Endothelial cell of umbilical vein (primary cell): ENCODE results near the gene FBXO44. TPM values are rescaled to one million over a fixed set of nuclear protein-coding genes. Genes with fewer than 3 reads are reported as not detected.
"Not testable (repeated sequence)": the region's sequence is repeated elsewhere in the genome, so short reads cannot be mapped to it uniquely, and the experiment has no call there.

Source experiments
- BruUV-seq: library from RNA; stranded (reverse); fragments of 400-500 nt; replicated peaks from 2 replicates; lab custom pipeline; 2021; lab: Mats Ljungman, UMichigan
- CTCF ChIA-PET: fragments of 300-600, 350-600 bp; sonication (Branson Sonifier 250); formaldehyde crosslinking; loops from one replicate; lab custom pipeline; 2021; ENCODE audit warnings: antibody characterized with exemption, inconsistent platforms; lab: Charles Lee
- POLR2A ChIA-PET: fragments of 300-600, 350-600 bp; sonication (Branson Sonifier 250); formaldehyde crosslinking; loops from one replicate; lab custom pipeline; 2021; ENCODE audit warnings: antibody characterized with exemption, inconsistent platforms; lab: Charles Lee
- DNase-seq: peaks from one replicate; pipeline ENCODE4 v3.0.0-alpha.2; 2011; ENCODE audit warnings: low read depth, low spot score
- FAIRE-seq: peaks from 2 replicates; lab custom pipeline; 2011; peaks lifted over from hg19 to GRCh38; lab: Jason Lieb, UNC
- H2AFZ ChIP-seq: 2 replicates; pipeline ENCODE4 v1.6.0; 2012; ENCODE audit warnings: low read depth, low read length, control low read depth, inconsistent platforms
- H3K27ac ChIP-seq: 2 replicates; pipeline ENCODE4 v1.5.1; 2011; ENCODE audit warnings: low read depth, mild to moderate bottlenecking, control low read depth, low read length, moderate library complexity; ENCODE audit not compliant: insufficient read depth
- H3K27me3 ChIP-seq, 2 experiments: 2 replicates each; pipeline versions ENCODE4 v1.6.0 to v1.6.1; 2011; ENCODE audit warnings: low read length in 2 of 2, mixed read lengths in 1 of 2; ENCODE audit not compliant: control insufficient read depth in 2 of 2, insufficient read depth in 2 of 2
- H3K36me3 ChIP-seq, 2 experiments: 2 replicates in 1 of 2; 3 replicates in 1 of 2; pipeline ENCODE4 v1.5.1; 2011; ENCODE audit warnings: low read length in 2 of 2, mild to moderate bottlenecking in 1 of 2, moderate library complexity in 1 of 2; ENCODE audit not compliant: control insufficient read depth in 2 of 2, insufficient read depth in 2 of 2; ENCODE audit errors: extremely low read depth in 1 of 2
- H3K4me1 ChIP-seq: 3 replicates; pipeline ENCODE4 v1.5.1; 2011; ENCODE audit warnings: mild to moderate bottlenecking, low read length; ENCODE audit not compliant: control insufficient read depth, insufficient read depth; ENCODE audit errors: extremely low read depth
- H3K4me2 ChIP-seq: 2 replicates; pipeline ENCODE4 v1.6.1; 2011; ENCODE audit warnings: low read length, control low read depth, mixed read lengths; ENCODE audit not compliant: insufficient read depth
- H3K4me3 ChIP-seq, 3 experiments: fragments of 200-600 bp in 1 of 3; sonication (generic), shearing (Covaris generic) in 1 of 3; replicated peaks in 1 of 3; 2 replicates each; pipeline ENCODE4 v1.5.1; 2011 to 2016; ENCODE audit warnings: control low read depth in 3 of 3, low read length in 3 of 3, mild to moderate bottlenecking in 2 of 3, inconsistent platforms in 1 of 3, low read depth in 1 of 3, moderate library complexity in 1 of 3; ENCODE audit not compliant: insufficient read depth in 1 of 3
- H3K79me2 ChIP-seq: 2 replicates; pipeline ENCODE4 v1.6.0; 2012; ENCODE audit warnings: low read length, inconsistent platforms; ENCODE audit not compliant: control insufficient read depth, insufficient read depth
- H3K9ac ChIP-seq: replicated peaks from 2 replicates; pipeline ENCODE3; 2011; ENCODE audit warnings: low read length, control low read depth; ENCODE audit not compliant: insufficient read depth; ENCODE audit errors: extremely low read depth
- H3K9me1 ChIP-seq: replicated peaks from 3 replicates; pipeline ENCODE4 v1.6.0; 2011; ENCODE audit warnings: mild to moderate bottlenecking, low read length; ENCODE audit not compliant: control insufficient read depth, insufficient read depth; ENCODE audit errors: extremely low read depth
- H3K9me3 ChIP-seq: replicated peaks from 2 replicates; pipeline ENCODE4 v1.5.1; 2012; ENCODE audit warnings: low read length, inconsistent platforms; ENCODE audit not compliant: control insufficient read depth, insufficient read depth
- H4K20me1 ChIP-seq: replicated peaks from 2 replicates; pipeline ENCODE3; 2011; ENCODE audit warnings: mild to moderate bottlenecking, low read length; ENCODE audit not compliant: control insufficient read depth, insufficient read depth; ENCODE audit errors: extremely low read depth
- EZH2 ChIP-seq: IDR thresholded peaks from 2 replicates; pipeline ENCODE4 v1.6.1; 2012; ENCODE audit warnings: borderline replicate concordance, low read depth, mild to moderate bottlenecking, moderate library complexity, low read length, inconsistent platforms; ENCODE audit not compliant: severe bottlenecking
- FOS ChIP-seq: IDR thresholded peaks from 2 replicates; pipeline ENCODE4 v1.6.1; 2011; ENCODE audit warnings: mild to moderate bottlenecking, low read length, moderate library complexity, borderline replicate concordance; ENCODE audit not compliant: insufficient read depth
- POLR2A ChIP-seq: IDR thresholded peaks from 2 replicates; pipeline ENCODE4 v1.6.1; 2012; ENCODE audit warnings: low read depth, mild to moderate bottlenecking, control low read depth, low read length
- dilution Hi-C: fragments of 300-500 bp; cut with MboI; formaldehyde crosslinking; loops from one replicate; pipeline ENCODE4 v1.15.0; 2019; ENCODE audit warnings: low sequenced_read_pairs; ENCODE audit not compliant: extremely low pct_ligation_motif_present
- intact Hi-C: fragments of 100-400 bp; cut with micrococcal nuclease; formaldehyde crosslinking; loops from one replicate; pipeline ENCODE4 v1.10.0; 2022
- polyA plus RNA-seq, 4 experiments: library from polyadenylated mRNA; depleted of rRNA in 3 of 4; stranded (reverse) in 3 of 4; unstranded in 1 of 4; fragments of >200 nt; gene quantifications; 2 replicates each; pipeline versions ENCODE4 v1.2.1 to v1.2.3, GENCODE V29; 2011 to 2012; ENCODE audit warnings: missing spikeins in 1 of 4
- total RNA-seq: library from RNA; stranded (reverse); gene quantifications from 2 replicates; pipeline ENCODE4 v1.2.3, GENCODE V29; 2021
- TF ChIP-seq, protein P1 (sequence below), 2 donors: IDR thresholded peaks; 1 replicate in 1 of 2; 2 replicates in 1 of 2; pipeline ENCODE4 v1.5.1; 2011; ENCODE audit warnings: low read length in 2 of 2, mild to moderate bottlenecking in 2 of 2, moderate library complexity in 2 of 2, control low read depth in 1 of 2, inconsistent platforms in 1 of 2, low read depth in 1 of 2; ENCODE audit not compliant: insufficient read depth in 1 of 2; ENCODE audit errors: extremely low read depth in 1 of 2

Gene FBXO44
- total and polyA plus RNA-seq, 2 donors (not counting 3 experiments of a cell fraction or from before 2014, with no cell fraction given): 16.8 to 22.5 TPM

DNA sequence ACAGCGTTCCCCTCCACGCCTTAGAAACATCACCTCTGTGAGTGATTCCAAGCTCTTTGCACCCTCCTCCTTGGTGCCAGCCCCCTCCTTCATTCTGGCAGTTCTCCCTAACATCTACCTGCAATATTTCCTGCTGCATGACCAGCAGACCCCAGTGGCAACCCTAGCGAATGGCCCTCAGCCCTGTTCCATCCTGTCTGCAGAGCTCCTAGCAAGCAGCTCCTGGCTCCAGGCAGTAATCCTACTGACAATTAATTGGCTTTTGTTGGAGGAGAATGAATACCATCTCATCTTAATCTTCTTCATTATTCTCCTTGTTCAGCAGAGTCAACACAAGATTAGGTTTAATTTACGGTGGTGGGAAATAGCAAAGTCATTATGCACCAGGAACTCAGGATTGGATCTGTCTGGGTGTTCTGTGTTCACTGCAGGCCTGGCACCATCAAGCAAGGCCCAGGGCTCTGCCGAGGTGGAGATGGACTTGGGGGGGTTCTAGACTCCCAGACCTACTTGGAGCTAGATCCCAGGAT is 12.8 kb upstream of the FBXO44 start:
- dilution Hi-C loops (no loop called here), intact Hi-C loops (loop anchor here (1.0 kb wide), 6 partner anchors 163 to 605 kb away; partner anchors contain the start of gene DISP3)
- POLR2A ChIA-PET: no interaction called here
- H3K27ac ChIP-seq: no peak overlapping the region
- no peaks in the 10 kb centered on the region for H3K79me2 ChIP-seq
- H2AFZ ChIP-seq: no peak overlapping the region
- H3K36me3 ChIP-seq: no peaks in the 10 kb centered on the region
- H3K4me1 ChIP-seq: no peaks in the 10 kb centered on the region
- TF ChIP-seq FOS: no peak
- TF ChIP-seq POLR2A: no peak
- no peak for TF ChIP-seq EZH2
- no peaks in the 10 kb centered on the region for H3K9me3 ChIP-seq
- no peak overlapping the region for H3K4me3 ChIP-seq
- no peaks in the 10 kb centered on the region for H3K9me1 ChIP-seq
- FAIRE-seq (no peak), DNase-seq (no peak)
- no peak overlapping the region for H3K4me2 ChIP-seq
- no peaks in the 10 kb centered on the region for H4K20me1 ChIP-seq
- no TSS peak for BruUV-seq
- CTCF ChIA-PET: interaction anchor here (0.8 to 12.8 kb wide), 19 partner anchors 27 to 605 kb away, joined by 3 to 373 read pairs (median 5); partner anchors contain the start of genes DISP3, EXOSC10 and MTOR
- H3K27me3 ChIP-seq: no peaks in the 10 kb centered on the region
- H3K9ac ChIP-seq: no peak overlapping the region

DNA sequence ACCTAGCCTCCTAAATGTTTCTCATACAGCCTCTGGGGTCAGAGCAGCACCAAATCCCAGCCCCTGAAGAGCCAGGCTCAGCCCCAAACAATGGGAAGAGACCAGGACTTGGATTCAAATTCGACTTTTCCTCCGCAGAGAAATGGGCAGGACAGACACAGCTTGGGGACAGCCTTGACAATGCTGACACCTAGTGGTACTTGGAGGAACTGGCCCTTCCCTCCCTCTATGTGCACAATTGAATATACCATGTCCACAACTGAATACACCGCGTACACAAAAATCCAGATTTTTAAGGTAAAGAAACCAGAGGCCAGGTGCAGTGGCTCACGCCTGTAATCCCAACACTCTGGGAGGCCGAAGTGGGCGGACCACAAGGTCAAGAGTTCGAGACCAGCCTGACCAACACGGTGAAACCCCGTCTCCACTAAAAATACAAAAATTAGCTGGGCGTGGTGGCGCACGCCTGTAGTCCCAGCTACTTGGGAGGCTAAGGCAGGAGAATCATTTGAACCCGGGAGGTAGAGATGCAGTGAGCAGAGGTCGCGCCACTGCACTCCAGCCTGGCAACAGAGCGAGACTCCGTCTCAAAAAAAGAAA is 12.2 kb upstream of the FBXO44 start:
- H3K27me3 ChIP-seq, H3K4me2 ChIP-seq, H3K4me1 ChIP-seq, POLR2A ChIA-PET, H3K9me1 ChIP-seq, H3K9ac ChIP-seq, dilution Hi-C loops, H3K36me3 ChIP-seq, H3K27ac ChIP-seq, BruUV-seq, H3K9me3 ChIP-seq, H2AFZ ChIP-seq, H3K4me3 ChIP-seq, H3K79me2 ChIP-seq, H4K20me1 ChIP-seq: not testable (repeated sequence)
- peak; percentile 94 for FAIRE-seq
- CTCF ChIA-PET: interaction anchor here (0.8 to 12.8 kb wide), 22 partner anchors 11 to 605 kb away, joined by 3 to 373 read pairs (median 4); partner anchors contain the start of genes EXOSC10, FBXO2, MTOR and UBIAD1
- TF ChIP-seq, protein P1, sequence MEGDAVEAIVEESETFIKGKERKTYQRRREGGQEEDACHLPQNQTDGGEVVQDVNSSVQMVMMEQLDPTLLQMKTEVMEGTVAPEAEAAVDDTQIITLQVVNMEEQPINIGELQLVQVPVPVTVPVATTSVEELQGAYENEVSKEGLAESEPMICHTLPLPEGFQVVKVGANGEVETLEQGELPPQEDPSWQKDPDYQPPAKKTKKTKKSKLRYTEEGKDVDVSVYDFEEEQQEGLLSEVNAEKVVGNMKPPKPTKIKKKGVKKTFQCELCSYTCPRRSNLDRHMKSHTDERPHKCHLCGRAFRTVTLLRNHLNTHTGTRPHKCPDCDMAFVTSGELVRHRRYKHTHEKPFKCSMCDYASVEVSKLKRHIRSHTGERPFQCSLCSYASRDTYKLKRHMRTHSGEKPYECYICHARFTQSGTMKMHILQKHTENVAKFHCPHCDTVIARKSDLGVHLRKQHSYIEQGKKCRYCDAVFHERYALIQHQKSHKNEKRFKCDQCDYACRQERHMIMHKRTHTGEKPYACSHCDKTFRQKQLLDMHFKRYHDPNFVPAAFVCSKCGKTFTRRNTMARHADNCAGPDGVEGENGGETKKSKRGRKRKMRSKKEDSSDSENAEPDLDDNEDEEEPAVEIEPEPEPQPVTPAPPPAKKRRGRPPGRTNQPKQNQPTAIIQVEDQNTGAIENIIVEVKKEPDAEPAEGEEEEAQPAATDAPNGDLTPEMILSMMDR (IDR thresholded peaks at IDR 0.05; ENCODE audit: extremely low read depth in 1 of 2, insufficient read depth in 1 of 2, low read depth in 1 of 2, low read length in 2 of 2): peak; percentile 87 to 91
- DNase-seq: peak; percentile 59
- intact Hi-C loops: loop anchor here (1.0 kb wide), 6 partner anchors 163 to 605 kb away; partner anchors contain the start of gene DISP3
